ENCODE data around the gene AXIN1.

Gene AXIN1

DNA sequence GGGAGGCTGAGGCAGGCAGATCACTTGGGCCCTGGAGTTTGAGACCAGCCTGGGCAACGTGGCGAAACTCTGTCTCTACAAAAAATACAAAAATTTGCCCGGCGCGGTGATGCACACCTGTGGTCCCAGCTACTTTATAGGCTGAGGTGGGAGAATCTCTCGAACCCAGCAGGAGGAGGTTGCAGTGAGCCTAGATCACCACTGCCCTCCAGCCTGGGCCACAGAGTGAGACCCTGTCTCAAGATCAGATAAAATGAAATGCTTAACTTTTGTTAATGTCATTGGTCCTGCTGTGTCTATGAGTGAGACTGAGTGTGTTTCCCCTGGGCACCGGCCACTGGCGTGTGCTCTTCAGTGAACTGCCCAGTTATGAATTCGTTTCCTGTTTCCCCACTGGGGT, 107.4 kb downstream of the AXIN1 start:
- DNase-seq (ENCODE audit: low read depth, low spot score), result no peak

DNA sequence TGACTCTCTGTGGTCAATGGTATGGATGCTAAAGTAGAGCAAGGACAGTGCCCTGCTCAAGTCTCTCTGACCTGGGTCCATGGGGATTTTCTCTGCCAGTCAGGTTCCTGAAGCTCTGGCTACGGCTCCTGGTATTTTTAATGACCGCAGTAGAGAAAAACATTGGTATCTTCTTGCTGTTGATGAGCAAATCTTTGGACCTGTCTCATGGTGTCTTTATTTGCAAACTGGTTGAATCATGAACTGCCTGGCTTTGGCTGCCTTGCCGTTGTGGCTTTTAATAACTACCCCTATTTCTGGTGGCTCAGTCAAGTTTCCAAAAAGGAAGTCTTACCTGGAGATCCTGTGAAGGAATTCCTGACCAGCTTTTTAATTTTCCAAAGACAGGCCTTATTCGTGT, 109.2 kb downstream of the AXIN1 start:
- DNase-seq (ENCODE audit: low read depth, low spot score), result no peak

DNA sequence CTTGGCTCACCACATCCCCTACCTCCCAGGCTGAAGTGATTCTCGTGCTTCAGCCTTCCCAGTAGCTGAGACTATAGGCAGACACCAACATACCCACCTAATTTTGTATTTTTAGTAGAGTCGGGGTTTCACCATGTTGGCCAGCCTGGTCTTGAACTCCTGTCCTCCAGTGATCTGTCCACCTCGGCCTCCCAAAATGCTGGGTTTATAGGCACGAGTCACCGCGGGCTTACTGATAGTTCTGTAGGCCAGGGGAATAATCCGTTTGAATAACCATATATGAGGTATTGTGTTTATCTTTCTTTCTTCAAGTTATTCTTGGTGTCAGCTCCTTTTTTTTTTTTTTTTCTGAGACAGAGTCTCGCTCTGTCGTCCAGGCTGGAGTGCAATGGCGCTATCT, 110.2 kb downstream of the AXIN1 start:
- DNase-seq (ENCODE audit: low read depth, low spot score), result no peak

DNA sequence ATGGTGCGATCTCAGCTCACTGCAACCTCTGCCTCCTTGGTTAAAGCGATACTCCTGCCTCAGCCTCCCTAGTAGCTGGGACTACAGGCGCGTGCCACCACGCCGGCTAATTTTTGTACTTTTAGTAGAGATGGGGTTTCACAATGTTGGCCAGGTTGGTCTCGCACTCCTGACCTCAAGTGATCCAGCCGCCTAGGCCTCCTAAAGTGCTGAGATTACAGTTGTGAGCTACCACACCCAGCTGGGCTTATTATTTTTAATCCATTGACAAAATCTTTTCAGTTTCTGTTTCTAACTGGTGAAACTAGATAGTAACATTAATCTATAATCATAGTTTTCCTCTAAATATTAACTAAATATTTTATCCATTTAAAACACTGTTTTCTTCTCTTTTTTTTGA, 112.0 kb downstream of the AXIN1 start:
- no peak for DNase-seq (ENCODE audit: low read depth, low spot score)

DNA sequence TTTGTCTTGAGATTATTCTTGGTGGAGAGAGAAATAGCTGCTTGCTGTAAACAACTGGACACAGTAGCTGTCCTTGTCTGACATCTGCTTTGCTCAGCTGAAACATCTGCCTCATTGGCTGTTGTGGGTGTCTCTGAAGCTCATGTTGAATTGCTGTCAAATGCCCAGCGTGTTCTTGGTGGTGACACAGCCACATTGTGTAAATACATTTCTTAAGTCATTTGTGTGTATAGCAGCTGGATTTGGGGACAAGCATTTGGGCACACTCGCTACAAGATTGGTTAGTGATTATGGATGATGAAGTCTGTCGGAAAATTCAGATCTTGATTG, 112.6 kb downstream of the AXIN1 start:
- DNase-seq (ENCODE audit: low read depth, low spot score), result no peak

Measured in astrocyte of the hippocampus (primary cell).